ENCODE measurements around the gene TBL1XR1. TPM values are rescaled to one million over a fixed set of nuclear protein-coding genes. Genes with fewer than 3 reads are reported as not detected.

Gene TBL1XR1
- total RNA-seq, 1 donor from 2014 or later, result 153 TPM

DNA sequence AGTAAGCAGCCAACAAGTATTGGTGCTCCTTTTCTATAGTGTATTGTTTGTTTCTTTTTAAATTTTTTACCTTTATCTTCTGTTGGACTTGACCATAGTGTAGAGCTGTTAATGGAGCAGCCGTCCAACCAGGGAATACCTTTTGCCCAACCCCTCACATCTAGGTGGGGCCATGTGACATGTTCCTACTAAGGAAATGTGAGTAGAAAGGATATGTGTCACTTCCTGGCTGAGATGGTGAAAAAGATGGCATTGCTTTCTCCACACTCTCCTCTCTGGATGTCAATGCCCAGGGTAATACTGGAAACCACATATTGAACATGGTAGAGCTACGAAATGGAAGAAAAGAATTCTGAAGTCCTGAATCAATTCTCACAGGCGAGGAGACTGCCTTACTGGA is 218.8 kb downstream of the TBL1XR1 start:
- peaks cover 9% of the 10 kb centered on the region for H3K9me3 Mint-ChIP-seq
- no peak overlapping the region for H3K27ac Mint-ChIP-seq (ENCODE audit: unreplicated experiment)
- no peak for DNase-seq (ENCODE audit: low read depth, low spot score)
- H3K4me1 Mint-ChIP-seq, result no peaks in the 10 kb centered on the region
- no peaks in the 10 kb centered on the region for H3K36me3 Mint-ChIP-seq (ENCODE audit: low read depth)
- no peak overlapping the region for H3K4me3 Mint-ChIP-seq
- no peaks in the 10 kb centered on the region for H3K27me3 Mint-ChIP-seq (ENCODE audit: low read depth)
- no peak for TF ChIP-seq CTCF (conservative IDR thresholded peaks at IDR 0.05)

DNA sequence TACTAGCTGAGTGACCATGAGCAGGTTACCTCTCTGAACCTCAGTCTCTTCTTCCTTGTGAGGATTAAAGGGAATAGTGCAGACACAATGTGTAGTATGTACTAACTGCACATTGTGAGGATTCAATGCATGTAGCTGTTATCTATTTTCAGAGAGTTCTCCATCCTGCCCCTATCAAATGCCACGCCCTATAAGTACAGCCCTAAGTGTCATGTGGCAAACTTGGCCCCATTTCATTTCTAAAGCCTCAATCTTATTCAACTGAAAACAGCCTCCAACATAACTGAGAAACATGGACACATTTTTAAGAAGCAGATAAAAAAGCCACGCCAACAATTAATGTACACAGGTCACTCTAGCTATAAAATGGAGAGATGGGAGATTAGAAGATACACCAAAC is 220.0 kb downstream of the TBL1XR1 start:
- H3K27ac Mint-ChIP-seq (ENCODE audit: unreplicated experiment), result no peak overlapping the region
- TF ChIP-seq CTCF (conservative IDR thresholded peaks at IDR 0.05), result no peak
- no peaks in the 10 kb centered on the region for H3K27me3 Mint-ChIP-seq (ENCODE audit: low read depth)
- H3K4me1 Mint-ChIP-seq, result no peaks in the 10 kb centered on the region
- no peak for DNase-seq (ENCODE audit: low read depth, low spot score)
- peaks cover 8% of the 10 kb centered on the region for H3K9me3 Mint-ChIP-seq
- H3K36me3 Mint-ChIP-seq (ENCODE audit: low read depth), result no peaks in the 10 kb centered on the region
- H3K4me3 Mint-ChIP-seq, result no peak overlapping the region

DNA sequence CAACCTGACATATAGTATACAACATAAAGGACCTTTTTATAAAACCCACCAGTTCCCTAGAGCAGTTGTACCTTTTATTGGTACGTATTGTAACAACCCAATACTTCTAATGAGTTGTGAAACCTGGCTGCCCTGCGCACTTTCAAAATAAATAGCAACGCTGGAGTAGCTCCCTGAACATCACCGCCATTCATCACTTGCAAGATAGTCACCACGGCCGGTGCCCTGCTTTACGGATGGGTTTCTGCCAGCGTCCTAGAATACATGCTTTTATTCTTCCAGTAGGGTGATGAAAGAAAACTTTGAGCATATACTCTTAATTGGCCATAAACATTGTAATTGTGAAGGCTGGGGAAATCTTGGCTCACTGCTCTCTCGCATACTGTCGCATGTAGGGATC is 220.7 kb downstream of the TBL1XR1 start:
- no peak for DNase-seq (ENCODE audit: low read depth, low spot score)
- no peaks in the 10 kb centered on the region for H3K4me1 Mint-ChIP-seq

GRCh38 chr3:176974279-176974678 is 223.0 kb downstream of the TBL1XR1 start:
- peaks cover 2% of the 10 kb centered on the region for H3K9me3 Mint-ChIP-seq
- H3K27ac Mint-ChIP-seq (ENCODE audit: unreplicated experiment), result no peak overlapping the region
- H3K4me1 Mint-ChIP-seq, result no peaks in the 10 kb centered on the region
- no peak overlapping the region for H3K4me3 Mint-ChIP-seq
- TF ChIP-seq CTCF (conservative IDR thresholded peaks at IDR 0.05), result no peak
- no peak for DNase-seq (ENCODE audit: low read depth, low spot score)
- no peaks in the 10 kb centered on the region for H3K36me3 Mint-ChIP-seq (ENCODE audit: low read depth)
- H3K27me3 Mint-ChIP-seq (ENCODE audit: low read depth), result no peaks in the 10 kb centered on the region

More for the DNA sequence above, 220.7 kb downstream of the TBL1XR1 start:
- H3K27me3 Mint-ChIP-seq (ENCODE audit: low read depth), result no peaks in the 10 kb centered on the region
- H3K36me3 Mint-ChIP-seq (ENCODE audit: low read depth), result no peaks in the 10 kb centered on the region
- H3K27ac Mint-ChIP-seq (ENCODE audit: unreplicated experiment), result no peak overlapping the region
- H3K4me3 Mint-ChIP-seq, result no peak overlapping the region
- peaks cover 8% of the 10 kb centered on the region for H3K9me3 Mint-ChIP-seq
- no peak for TF ChIP-seq CTCF (conservative IDR thresholded peaks at IDR 0.05)

DNA sequence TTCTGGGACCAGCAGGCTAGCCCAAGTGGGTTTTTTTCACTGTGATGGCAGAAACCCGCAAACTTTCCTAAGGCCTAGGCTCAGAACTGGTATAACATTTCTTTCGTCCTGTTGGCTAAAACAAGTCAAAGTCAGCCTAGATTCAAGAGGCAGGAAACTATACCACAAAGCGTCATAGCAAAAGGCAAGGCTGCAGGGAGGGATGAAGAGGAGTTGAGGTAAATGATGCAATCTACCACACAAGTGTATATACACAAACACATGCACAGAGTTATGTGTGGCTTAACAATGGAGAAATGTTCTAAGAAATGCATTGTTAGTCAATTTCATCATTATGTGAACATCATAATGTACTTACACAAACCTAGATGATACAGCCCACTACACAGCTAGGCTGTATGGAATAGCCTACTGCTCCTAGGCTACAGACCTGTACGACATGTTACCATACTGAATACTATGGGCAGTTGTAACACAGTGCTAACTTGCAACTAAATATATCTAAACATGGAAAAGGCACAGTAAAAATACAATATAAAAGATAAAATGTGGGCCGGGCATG is 225.6 kb downstream of the TBL1XR1 start:
- peak overlapping the region; percentile 43 for H3K27ac Mint-ChIP-seq (ENCODE audit: unreplicated experiment)
- no peaks in the 10 kb centered on the region for H3K4me1 Mint-ChIP-seq
- H3K27me3 Mint-ChIP-seq (ENCODE audit: low read depth), result no peaks in the 10 kb centered on the region
- DNase-seq (ENCODE audit: low read depth, low spot score), result no peak
- TF ChIP-seq CTCF (conservative IDR thresholded peaks at IDR 0.05), result no peak
- no peak overlapping the region for H3K4me3 Mint-ChIP-seq
- H3K36me3 Mint-ChIP-seq (ENCODE audit: low read depth), result no peaks in the 10 kb centered on the region
- H3K9me3 Mint-ChIP-seq, result peaks cover 2% of the 10 kb centered on the region

Measured in neural crest cell (in vitro differentiated cells).